Body of pancreas (tissue), 4 donors: ENCODE measurements around the gene TPSAB1. TPM values are rescaled to one million over a fixed set of nuclear protein-coding genes. Genes with fewer than 3 reads are reported as not detected.
A peak's percentile ranks its signal among the peaks of the same experiment; 100 is the strongest.
"Not testable (repeated sequence)": the region's sequence is repeated elsewhere in the genome, so short reads cannot be mapped to it uniquely, and the experiment has no call there.

Experiments used
- ATAC-seq: fragments of 150-250 bp; one replicate; pipeline ENCODE4 v1.9.1; 2016
- DNase-seq, 4 donors: peaks; one replicate each; pipeline ENCODE4 v3.0.0-alpha.2; 2019
- H3K27ac ChIP-seq, 4 donors: fragments of 200-600 bp; sonication (generic); 1 replicate in 3 of 4; 2 replicates in 1 of 4; pipeline versions ENCODE4 v1.5.1 to v1.6.1; 2016 to 2019; ENCODE audit warnings: mild to moderate bottlenecking in 1 of 4, mixed read lengths in 1 of 4, moderate library complexity in 1 of 4
- H3K27me3 ChIP-seq, 2 donors: fragments of 200-600 bp; sonication (generic); one replicate each; pipeline ENCODE4 v1.6.0; 2016; ENCODE audit warnings: mild to moderate bottlenecking in 1 of 2
- H3K36me3 ChIP-seq, 2 donors: fragments of 200-600 bp; sonication (generic); replicated peaks in 1 of 2; 2 replicates each; pipeline ENCODE4 v1.5.1; 2016; ENCODE audit warnings: low read depth in 2 of 2; ENCODE audit not compliant: insufficient read depth in 1 of 2
- H3K4me1 ChIP-seq: fragments of 200-600 bp; sonication (generic); one replicate; pipeline ENCODE4 v1.6.0; 2016
- H3K4me3 ChIP-seq, 2 donors: fragments of 200-600 bp; sonication (generic); 1 replicate in 1 of 2; 2 replicates in 1 of 2; pipeline ENCODE4 v1.5.1; 2016 to 2019
- H3K9me3 ChIP-seq, 3 donors: fragments of 200-600 bp; sonication (generic); 1 replicate in 2 of 3; 2 replicates in 1 of 3; pipeline ENCODE4 v1.5.1; 2016
- CTCF ChIP-seq, 7 experiments: fragments of 450-650 bp in 4 of 7; fragments of 200-600 bp in 3 of 7; sonication (generic) in 3 of 7; IDR thresholded peaks; one replicate each; pipeline ENCODE4 v1.5.1; 2016 to 2019; ENCODE audit warnings: antibody characterized with exemption in 7 of 7
- POLR2A ChIP-seq, 3 donors: fragments of 450-650 bp; IDR thresholded peaks; one replicate each; pipeline ENCODE4 v1.6.1; 2016; ENCODE audit warnings: antibody characterized with exemption in 3 of 3, mild to moderate bottlenecking in 2 of 3
- WGBS, 2 donors: methylation state at CpG; one replicate each; pipeline ENCODE4 v1.1.5; 2017; 5-methylcytosine and 5-hydroxymethylcytosine counted together
- intact Hi-C: fragments of 100-400 bp; cut with DNase I; formaldehyde crosslinking; loops from one replicate; pipeline ENCODE4 v1.15.1; 2023
- total RNA-seq, 2 donors: library from RNA; depleted of rRNA; stranded (reverse); fragments of >200 nt; gene quantifications; one replicate each; pipeline ENCODE4 v1.1.0, GENCODE V29; 2016

Gene TPSAB1
- total RNA-seq, 2 donors from 2014 or later, result 23.6 to 53.4 TPM

- Histone ChIP-seq H3K27me3 (no peaks in the 10 kb centered on the region), H3K9me3 (no peaks in the 10 kb centered on the region), H3K36me3 (no peaks in the 10 kb centered on the region), H3K27ac (no peak overlapping the region), H3K4me1 (peaks cover 6% of the 10 kb centered on the region), H3K4me3 (no peak overlapping the region)
- WGBS, 2 donors, result 15 to 35% methylated on average over 20 to 54 of the region's 61 CpGs
- intact Hi-C loops, result no loop called here
- TF ChIP-seq POLR2A (IDR thresholded peaks at IDR 0.05), result no peak
- TF ChIP-seq CTCF (IDR thresholded peaks at IDR 0.05), result peak; percentile 79 to 96 (median 89)
- DNase-seq (peak in 3 of 4 donors; percentile 22 to 55 (median 35)), ATAC-seq (peak; percentile 24)
Measured at GRCh38 chr16:1194665-1195392, 45.7 kb upstream of the TPSAB1 start.

GRCh38 chr16:1195393-1195666 lies 45.2 kb upstream of the TPSAB1 start:
- Histone ChIP-seq H3K27ac (no peak overlapping the region), H3K27me3 (no peaks in the 10 kb centered on the region), H3K9me3 (no peaks in the 10 kb centered on the region), H3K4me1 (peaks cover 6% of the 10 kb centered on the region), H3K36me3 (no peaks in the 10 kb centered on the region), H3K4me3 (no peak overlapping the region)
- WGBS, 2 donors, result 52 to 100% methylated on average over 1 to 13 of the region's 14 CpGs
- ATAC-seq (no peak), DNase-seq (no peak)
- intact Hi-C loops, result no loop called here
- TF ChIP-seq CTCF (IDR thresholded peaks at IDR 0.05) (no peak), POLR2A (IDR thresholded peaks at IDR 0.05) (no peak)

- Histone ChIP-seq H3K36me3 (no peaks in the 10 kb centered on the region), H3K4me1 (peaks cover 6% of the 10 kb centered on the region), H3K9me3 (no peaks in the 10 kb centered on the region), H3K27me3 (no peaks in the 10 kb centered on the region), H3K4me3 (no peak overlapping the region), H3K27ac (no peak overlapping the region)
- TF ChIP-seq POLR2A (IDR thresholded peaks at IDR 0.05) (no peak), CTCF (IDR thresholded peaks at IDR 0.05) (no peak)
- intact Hi-C loops, result no loop called here
- no peak for DNase-seq
- 56 to 82% methylated on average over 5 to 11 of the region's 11 CpGs for WGBS, 2 donors
- no peak for ATAC-seq
Measured at GRCh38 chr16:1196494-1196893, 44.0 kb upstream of the TPSAB1 start.

GRCh38 chr16:1197237-1197866 lies 43.2 kb upstream of the TPSAB1 start:
- no peak for TF ChIP-seq CTCF (IDR thresholded peaks at IDR 0.05)
- TF ChIP-seq POLR2A (IDR thresholded peaks at IDR 0.05), result no peak
- peak in 3 of 4 donors; percentile 53 to 64 (median 54) for DNase-seq
- Histone ChIP-seq H3K4me3 (no peak overlapping the region), H3K36me3 (no peaks in the 10 kb centered on the region), H3K4me1 (peaks cover 6% of the 10 kb centered on the region), H3K27ac (no peak overlapping the region), H3K27me3 (no peaks in the 10 kb centered on the region), H3K9me3 (no peaks in the 10 kb centered on the region)
- ATAC-seq, result no peak
- WGBS, 2 donors, result 55 to 64% methylated on average over 9 to 19 of the region's 19 CpGs
- intact Hi-C loops, result no loop called here

GRCh38 chr16:1198194-1198593 lies 42.3 kb upstream of the TPSAB1 start:
- no peak for TF ChIP-seq POLR2A (IDR thresholded peaks at IDR 0.05)
- 66 to 72% methylated on average over 9 to 10 of the region's 18 CpGs for WGBS, 2 donors

GRCh38 chr16:1198671-1199346 lies 41.7 kb upstream of the TPSAB1 start:
- H3K4me3 ChIP-seq, H3K36me3 ChIP-seq, H3K9me3 ChIP-seq, intact Hi-C loops, H3K27ac ChIP-seq, H3K4me1 ChIP-seq, H3K27me3 ChIP-seq, ATAC-seq, DNase-seq: not testable (repeated sequence)
- WGBS, 2 donors, result 82 to 87% methylated on average over 6 to 25 of the region's 44 CpGs

More at GRCh38 chr16:1198194-1198593, 42.3 kb upstream of the TPSAB1 start:
- Histone ChIP-seq H3K4me1 (peaks cover 6% of the 10 kb centered on the region), H3K4me3 (no peak overlapping the region), H3K9me3 (no peaks in the 10 kb centered on the region), H3K36me3 (no peaks in the 10 kb centered on the region), H3K27ac (no peak overlapping the region), H3K27me3 (no peaks in the 10 kb centered on the region)
- intact Hi-C loops, result no loop called here
- DNase-seq, result no peak
- no peak for ATAC-seq
